Fibroblast of peridontal ligament (primary cell): ENCODE data around the gene CDH19.
"Not testable (repeated sequence)": the region's sequence is repeated elsewhere in the genome, so short reads cannot be mapped to it uniquely, and the experiment has no call there.

ENCODE experiments used
- DNase-seq: peaks from one replicate; pipeline ENCODE4 v3.0.0-alpha.2; 2010; ENCODE audit errors: extremely low read depth

The CDH19 gene

GRCh38 chr18:66562279-66562678 lies 41.6 kb downstream of the CDH19 start:
- no peak for DNase-seq

GRCh38 chr18:66560094-66560493 lies 43.8 kb downstream of the CDH19 start:
- no peak for DNase-seq

- no peak for DNase-seq
These were observed 45.1 kb downstream of the CDH19 start for GRCh38 chr18:66558773-66559172.

GRCh38 chr18:66557091-66557490 lies 46.8 kb downstream of the CDH19 start:
- no peak for DNase-seq

GRCh38 chr18:66555585-66555984 lies 48.3 kb downstream of the CDH19 start:
- no peak for DNase-seq

- DNase-seq = no peak
These were observed 50.1 kb downstream of the CDH19 start for GRCh38 chr18:66553824-66554223.

GRCh38 chr18:66550366-66550765 lies 53.5 kb downstream of the CDH19 start:
- no peak for DNase-seq

- no peak for DNase-seq
These were observed 55.1 kb downstream of the CDH19 start for GRCh38 chr18:66548747-66549146.

GRCh38 chr18:66534110-66534509 lies 69.8 kb downstream of the CDH19 start:
- DNase-seq = no peak

GRCh38 chr18:66533693-66534092 lies 70.2 kb downstream of the CDH19 start:
- no peak for DNase-seq

- no peak for DNase-seq
These were observed 80.5 kb downstream of the CDH19 start for GRCh38 chr18:66523219-66523991.

GRCh38 chr18:66513996-66514395 lies 89.9 kb downstream of the CDH19 start:
- no peak for DNase-seq

GRCh38 chr18:66511792-66512191 lies 92.1 kb downstream of the CDH19 start:
- no peak for DNase-seq

- DNase-seq = no peak
These were observed 92.6 kb downstream of the CDH19 start for GRCh38 chr18:66511289-66511688.

GRCh38 chr18:66510357-66511045 lies 93.4 kb downstream of the CDH19 start:
- no peak for DNase-seq

- DNase-seq = no peak
These were observed 95.0 kb downstream of the CDH19 start for GRCh38 chr18:66508937-66509336.

GRCh38 chr18:66506178-66506577 lies 97.7 kb downstream of the CDH19 start:
- no peak for DNase-seq

GRCh38 chr18:66497351-66497750 lies 106.5 kb downstream of the CDH19 start:
- no peak for DNase-seq

- no peak for DNase-seq
These were observed 108.0 kb downstream of the CDH19 start for GRCh38 chr18:66495844-66496243.

- no peak for DNase-seq
These were observed 130.0 kb downstream of the CDH19 start for GRCh38 chr18:66473882-66474281.

GRCh38 chr18:66466184-66466583 lies 137.7 kb downstream of the CDH19 start:
- not testable (repeated sequence) for DNase-seq

GRCh38 chr18:66461344-66461743 lies 142.5 kb downstream of the CDH19 start:
- no peak for DNase-seq

- no peak for DNase-seq
These were observed 146.6 kb downstream of the CDH19 start for GRCh38 chr18:66457245-66457644.
